SIG-M5 treated with dmso at 0.1 percent for 504 hours (cell line): Measurements from ENCODE around the gene APCDD1L.
"Not testable (repeated sequence)": the region's sequence is repeated elsewhere in the genome, so short reads cannot be mapped to it uniquely, and the experiment has no call there.

ENCODE experiments used
- DNase-seq: peaks from one replicate; lab custom pipeline; 2025; ENCODE audit not compliant: unreplicated experiment; lab: John Stamatoyannopoulos, UW

The APCDD1L gene

DNA sequence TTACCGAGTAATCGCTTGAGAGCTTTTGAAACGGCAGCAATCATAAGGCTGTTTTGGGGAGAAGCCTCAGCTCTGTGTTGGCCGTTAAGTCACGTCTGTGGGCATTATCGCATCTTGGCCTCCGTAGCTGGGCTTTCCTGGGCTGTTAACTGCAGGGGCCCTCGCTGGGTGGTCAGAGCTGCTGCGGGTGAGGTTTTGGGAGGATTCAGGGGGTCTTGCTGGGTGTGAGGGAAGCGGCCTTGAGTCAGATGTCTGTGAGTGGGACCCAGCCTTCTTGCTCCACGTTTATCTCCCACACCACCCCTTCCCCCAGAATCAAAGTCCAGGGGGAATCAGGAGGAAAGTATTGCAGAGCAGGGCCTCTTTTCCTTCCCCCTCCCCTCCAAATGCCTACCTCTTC, 3.2 kb upstream of the APCDD1L start:
- DNase-seq, result no peak

DNA sequence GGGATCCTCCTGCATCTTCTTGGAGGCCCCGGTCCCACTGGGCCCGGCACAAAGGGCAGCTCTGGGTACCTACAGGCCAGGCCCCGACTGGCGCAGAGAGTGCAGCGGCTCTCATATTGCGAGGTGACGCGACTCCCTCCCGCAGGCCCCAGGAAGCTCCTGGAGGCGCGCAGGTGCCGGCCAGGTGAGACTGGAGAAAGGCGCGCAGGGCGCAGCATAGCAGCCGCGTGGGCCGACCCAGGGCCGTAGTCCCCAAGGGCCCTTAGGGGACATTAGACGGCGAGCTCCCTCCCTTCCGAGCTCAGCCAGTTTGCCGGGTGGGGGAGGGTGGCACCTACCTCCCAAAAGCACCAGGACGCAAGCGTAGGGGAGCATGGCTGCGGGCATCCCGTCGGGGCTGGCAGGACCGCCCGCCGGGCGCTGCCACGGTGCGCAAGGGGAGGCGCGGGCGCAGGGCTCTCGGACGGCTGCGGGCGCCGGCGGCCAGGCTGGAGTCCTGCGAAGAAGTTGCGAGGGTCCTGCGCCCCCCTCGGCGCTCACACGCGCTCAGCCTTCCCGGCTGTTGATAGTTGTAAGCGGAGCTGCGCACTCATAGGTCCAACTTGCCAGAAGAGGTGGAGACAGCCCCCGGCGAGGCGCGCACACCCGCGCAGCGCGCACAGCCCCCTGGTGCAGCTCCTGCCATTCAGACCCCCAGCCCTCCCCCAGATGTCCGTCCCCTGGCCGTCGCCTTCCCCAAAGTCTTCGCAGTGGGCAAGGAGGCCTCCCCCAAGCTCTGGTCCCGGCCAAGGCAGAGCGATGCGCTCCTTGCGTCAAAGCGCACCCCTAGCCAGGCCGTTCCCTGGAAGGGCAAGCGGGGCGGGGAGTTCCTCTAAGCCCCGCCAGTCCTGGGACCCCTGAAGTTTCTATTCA, 622 bp downstream of the APCDD1L start:
- DNase-seq, result no peak

DNA sequence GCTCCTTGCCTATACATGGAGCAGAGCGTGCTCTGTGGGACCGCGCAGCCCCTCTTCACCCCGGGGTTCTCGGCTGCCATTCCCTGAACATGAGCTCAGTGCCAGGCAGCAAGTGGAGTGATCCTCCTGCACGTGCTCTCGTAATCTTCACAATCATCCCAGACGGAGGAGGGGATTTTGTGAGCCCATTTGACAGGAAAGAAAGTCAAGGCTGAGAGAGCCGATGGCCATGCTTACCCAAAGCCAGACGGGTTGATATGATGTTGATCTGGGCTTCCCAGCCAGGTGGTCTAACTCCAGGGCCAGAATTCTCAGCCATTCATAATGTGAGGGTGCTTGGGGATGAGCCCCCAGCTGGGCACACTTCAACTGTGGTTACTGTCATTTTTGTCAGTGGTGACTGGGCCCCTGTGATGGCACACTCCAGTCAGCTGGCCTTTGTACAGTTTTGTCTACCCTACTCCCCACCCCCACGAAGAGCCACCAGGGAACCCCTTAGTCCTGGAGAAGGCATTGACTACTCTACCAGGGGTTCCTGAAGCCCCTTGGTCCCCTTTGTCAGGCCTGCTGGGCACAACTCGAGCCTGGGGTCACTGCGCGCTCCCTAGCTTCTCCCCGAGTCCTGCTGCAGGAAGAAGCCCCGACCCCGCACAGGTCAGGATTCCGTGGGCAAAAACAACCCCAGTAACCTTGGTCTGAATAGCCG, 1.5 kb downstream of the APCDD1L start:
- DNase-seq, result no peak

DNA sequence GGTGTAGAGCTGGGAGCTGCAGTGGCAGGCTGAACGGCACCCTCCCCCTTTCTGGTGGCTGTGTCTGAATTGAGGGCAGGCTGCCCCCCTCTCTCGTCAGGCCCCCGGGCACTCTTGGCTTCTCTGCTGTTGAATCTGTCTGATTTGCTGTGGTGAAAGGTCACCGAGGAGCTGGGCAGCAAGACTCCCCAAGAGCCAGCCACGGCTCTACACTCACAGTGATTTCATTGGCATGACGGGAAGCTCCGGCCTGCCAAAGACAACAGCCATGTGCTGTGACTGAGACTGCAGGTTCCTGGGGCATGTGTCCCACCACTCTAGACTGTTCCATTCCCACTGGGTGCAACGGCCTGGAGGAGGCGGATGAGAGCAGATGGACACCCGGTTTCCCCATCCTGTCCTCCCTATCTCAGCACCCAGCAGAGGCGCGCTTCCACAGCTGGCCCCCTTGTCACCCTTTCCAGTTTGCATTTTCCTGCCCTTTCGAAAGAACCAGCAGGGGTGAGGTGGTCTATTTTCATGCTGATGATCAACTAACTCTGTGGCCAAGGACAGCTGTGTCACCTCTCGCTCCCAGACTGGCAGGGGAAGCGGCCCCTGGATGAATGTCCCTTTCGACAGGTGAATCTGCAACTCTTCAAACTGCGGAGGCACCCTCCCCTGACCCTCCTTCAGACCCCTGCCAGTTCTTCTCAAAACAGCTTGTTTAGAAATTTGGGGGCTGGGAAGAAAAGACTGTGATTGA, 2.2 kb downstream of the APCDD1L start:
- no peak for DNase-seq

DNA sequence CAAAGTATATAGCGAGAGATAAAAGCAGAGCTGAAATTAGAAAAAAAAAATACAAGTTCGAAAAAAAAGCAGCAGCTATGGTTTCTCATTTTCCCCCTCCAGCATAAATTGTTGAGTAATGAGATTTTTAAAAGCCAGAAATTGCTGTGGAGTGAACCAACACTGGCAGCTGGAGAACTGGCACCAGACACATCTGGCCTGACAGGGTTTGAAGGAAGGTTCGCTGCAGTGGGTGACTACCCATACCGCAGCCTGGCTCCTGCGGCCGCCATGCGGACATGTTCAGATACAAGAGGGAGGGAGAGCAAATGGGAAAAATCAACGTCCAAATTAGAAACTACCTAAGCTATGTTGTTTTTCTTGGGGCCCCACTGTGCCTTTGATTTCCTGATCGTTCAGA, 3.3 kb downstream of the APCDD1L start:
- no peak for DNase-seq

DNA sequence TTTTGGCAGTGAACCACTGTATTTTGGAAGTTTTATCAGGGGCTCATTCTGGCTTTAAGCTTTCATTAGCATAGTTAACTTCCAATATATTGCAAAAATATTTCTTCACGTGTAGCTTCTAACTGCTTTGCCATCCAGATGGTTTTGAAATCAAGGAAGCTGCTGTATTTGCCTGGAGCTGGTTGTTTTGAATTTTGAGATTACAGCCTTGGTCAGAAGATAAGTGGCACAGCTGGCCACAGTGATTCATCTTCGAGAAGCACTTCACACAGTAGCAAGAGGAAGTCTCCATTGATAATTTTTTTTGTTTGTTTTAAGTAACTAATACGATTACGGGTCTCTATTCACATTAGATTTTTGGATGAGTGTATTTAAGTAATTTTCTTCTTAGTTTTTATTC, 3.8 kb downstream of the APCDD1L start:
- no peak for DNase-seq

DNA sequence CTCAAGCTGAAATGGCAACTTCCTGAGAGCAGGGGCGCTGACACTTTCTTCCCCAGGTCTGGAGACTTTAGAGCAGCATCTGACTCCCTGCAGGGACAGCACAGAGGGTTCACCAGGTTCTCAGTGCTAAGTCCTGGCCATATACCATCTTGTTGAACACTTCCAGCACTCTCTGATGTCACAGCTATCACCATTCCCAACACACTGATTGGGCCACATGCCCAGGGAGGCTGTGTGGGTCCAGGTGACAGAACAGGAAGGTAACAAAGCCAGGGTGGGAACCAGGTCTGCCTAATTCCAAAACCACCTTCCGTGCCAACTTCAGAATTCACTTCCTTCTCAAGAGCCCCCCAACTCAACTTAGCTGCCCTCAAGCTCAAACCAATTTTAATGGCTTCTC, 4.3 kb downstream of the APCDD1L start:
- DNase-seq, result no peak

DNA sequence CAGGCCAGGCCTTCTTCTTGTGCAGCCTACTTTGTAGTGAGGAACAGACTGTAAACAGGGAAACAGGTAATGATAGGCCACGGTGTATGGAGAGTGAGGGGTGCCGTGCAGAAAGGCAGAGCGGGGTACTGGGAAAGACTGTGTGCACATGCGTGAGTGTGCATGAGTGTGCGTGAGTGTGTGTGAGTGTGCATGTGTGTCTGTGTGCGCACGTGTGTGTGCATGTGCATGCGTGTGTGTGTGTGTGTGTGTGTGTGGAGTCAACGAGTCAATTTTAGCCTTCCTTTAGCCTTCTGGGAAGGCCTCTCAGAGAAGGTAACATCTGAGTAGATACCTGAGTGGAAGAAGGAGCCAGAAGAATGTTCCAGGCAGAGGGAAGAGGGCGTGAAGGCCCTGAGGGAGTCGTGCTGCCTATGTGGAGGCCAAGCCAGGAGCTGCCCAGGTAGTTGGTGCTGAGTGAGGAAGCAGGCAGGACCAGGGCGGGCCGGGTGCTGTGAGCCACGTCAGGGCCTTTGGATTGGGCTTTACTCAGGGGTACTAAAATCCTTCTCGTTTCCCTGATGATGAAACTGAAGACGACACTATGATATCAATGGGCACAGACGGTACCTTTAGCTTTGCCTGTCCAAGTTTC, 6.3 kb downstream of the APCDD1L start:
- no peak for DNase-seq

DNA sequence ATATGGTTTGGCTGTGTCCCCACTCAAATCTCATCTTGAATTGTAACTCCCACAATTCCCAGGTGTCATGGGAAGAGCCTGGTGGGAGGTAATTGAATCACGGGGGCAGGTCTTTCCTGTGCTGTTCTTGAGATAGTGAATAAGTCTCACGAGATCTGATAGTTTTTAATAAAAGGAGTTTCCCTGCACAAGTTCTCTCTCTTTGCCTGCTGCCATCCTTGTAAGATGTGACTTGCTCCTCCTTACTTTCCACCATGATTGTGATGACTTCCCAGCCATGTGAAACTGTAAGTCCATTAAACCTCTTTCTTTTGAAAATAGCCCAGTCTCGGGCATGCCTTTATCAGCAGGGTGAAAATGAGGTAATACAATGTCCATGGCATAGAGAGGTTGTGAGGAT, 8.2 kb downstream of the APCDD1L start:
- DNase-seq, result not testable (repeated sequence)

DNA sequence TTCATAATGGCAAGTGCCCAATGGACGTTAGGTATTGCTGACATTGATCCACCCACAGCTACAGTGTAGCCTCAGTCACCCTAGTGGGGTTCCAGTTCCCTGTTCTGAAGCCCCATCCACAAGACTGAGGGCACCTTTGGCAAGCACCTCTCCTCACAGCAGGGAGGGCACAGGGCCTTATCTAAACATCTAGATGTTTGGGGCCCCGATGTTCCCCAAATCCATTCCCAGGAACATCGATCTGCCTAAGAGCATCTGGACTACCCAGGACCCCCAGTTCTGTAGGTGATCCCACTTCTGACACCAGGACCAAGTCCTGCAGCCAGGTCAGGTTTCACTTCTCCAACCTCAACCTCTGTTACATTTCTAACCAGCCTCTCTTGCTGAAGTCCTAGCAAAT, 10.6 kb downstream of the APCDD1L start:
- DNase-seq, result no peak

DNA sequence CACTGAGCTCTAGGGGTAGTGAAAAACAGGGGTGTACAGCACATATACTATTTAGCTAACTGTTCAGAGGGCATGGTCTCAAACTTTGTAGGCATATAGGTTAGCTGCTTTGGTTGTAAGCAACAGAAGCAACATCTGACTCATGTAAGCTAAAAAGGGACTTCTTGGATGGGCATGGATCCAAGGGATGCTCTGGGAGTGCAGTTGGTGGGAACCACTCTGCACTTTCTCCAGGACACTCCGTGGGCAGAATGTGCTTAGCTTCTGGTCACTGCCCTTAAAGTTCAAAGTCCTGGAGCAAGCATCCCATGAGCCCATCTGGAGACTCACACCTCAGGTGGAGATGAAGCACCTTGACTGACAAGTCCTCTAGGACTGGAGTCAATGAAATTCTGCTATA, 11.5 kb downstream of the APCDD1L start:
- no peak for DNase-seq

DNA sequence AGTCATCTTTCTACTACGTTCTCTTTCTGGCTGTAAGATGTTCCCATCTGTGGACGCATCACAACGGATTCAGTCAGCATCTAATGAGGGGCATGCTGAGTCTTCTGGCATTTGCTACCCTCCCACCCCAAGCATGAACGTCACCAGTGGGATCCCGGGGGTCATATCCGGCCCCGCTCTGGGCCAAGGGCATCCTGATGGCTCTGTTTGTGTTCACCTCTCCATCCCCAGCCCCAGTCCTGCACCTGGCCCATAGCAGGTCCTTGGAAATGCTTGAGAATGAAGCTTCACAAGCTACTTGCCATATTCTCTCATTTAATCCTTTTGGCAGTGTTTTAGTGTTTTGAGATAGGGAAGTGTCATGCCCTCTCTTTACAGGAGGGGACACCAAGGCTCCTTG, 14.9 kb downstream of the APCDD1L start:
- DNase-seq, result no peak

DNA sequence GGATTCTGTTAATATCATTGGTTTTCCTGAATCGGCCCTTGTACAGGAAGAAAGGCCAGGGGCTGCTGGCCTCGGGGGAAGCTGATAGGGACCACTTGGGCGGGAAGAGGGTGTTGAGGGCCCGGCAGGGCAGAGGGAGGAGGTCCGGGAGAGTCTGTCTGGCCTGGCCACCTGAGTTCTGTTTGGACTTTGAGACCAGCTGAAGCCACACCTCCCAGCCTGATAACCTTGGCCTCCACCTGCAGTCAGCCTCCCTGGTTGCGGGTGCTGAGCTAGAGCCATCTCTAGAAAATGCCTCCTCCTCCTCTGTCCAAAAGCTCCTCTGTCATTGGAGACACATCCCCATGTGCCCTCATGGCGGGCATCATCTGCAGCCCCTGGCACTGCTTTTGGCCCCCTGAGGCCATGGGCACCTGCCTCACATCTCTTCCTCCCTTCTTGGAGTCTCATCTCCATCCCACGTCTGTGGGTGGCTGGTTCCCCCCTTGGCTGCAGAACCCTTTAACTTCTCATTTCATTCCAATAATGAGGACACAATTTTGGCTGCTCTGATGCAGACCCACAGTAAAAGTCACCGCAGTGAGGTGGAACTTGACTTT, 16.6 kb downstream of the APCDD1L start:
- DNase-seq, result no peak

DNA sequence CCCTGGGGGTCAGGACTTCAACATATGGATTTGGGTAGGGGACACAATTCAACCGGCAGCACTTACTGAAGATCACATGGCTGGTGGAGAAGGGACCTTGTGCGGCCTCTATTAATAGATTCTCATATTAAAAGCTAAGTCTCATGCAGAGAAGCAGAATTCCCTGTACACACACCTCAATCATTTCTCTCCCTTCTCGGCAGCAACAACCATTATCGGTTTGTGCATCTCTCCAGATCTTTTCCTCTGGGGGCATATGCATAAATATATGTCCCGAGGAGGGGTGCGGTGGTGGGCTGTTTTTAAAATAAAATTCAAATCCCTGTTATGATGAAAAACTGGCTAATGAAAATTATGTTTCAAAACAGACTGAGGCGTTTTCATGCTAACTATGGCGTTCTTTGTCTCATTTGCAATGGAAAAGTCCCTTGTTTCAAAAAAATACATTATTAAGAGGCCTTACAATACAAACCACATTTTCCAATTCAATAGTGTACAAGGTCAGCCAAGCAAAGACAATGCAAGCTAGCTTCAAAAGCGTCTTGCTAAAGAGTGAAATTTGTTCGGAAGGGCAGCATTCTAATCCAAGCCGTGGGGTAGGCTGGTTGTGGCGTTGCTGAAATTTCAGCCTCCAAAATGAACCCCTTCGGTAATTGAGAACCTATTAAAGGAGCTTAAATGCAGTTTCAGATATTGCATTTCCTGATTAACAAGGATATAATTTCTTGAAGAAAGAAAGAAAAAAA, 17.3 kb downstream of the APCDD1L start:
- DNase-seq, result no peak

DNA sequence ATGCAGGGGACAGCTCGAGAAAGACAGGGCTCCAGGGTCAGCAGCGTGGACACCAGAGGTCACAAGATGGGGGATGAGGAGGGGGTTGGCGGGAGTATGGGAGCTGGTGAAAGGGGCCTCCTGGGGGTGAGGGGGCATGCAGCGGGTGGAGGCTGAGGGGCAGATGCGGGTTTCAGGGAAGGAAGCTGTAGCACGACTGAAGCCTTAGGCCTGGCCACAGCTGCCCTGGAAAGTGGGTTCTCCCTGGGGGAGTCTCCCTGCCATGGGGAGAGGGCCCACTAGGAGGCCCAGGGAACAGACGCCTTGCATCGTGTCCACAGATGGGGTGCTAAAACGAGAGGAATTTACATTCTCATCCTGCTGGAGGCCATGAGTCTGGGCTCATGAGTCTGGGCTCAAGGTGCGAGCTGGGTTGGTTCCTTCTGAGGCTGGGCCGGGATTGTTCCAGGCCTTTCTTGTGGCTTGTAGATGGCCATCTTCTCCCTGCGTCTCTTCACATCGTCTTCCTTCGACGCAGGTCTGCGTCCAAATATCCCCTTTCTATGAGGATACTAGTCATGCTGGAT, 18.0 kb downstream of the APCDD1L start:
- DNase-seq, result no peak

DNA sequence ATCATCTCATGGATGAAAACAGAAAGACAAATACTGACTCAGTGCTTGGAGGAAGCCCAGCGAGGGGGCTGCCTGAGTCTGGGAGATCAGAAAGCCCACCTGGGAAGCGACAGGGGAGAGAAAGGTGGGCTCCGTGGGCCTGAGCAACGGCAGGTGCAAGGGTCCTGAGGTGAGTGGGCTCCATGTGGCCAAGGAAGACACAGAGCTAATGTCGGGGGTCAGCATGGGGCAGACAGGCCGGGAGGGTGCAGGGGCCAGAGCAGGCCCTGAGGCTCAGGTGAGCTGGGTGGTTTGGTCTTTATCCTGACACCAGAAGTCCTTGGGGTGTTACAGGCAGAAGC, 18.8 kb downstream of the APCDD1L start:
- DNase-seq, result no peak

DNA sequence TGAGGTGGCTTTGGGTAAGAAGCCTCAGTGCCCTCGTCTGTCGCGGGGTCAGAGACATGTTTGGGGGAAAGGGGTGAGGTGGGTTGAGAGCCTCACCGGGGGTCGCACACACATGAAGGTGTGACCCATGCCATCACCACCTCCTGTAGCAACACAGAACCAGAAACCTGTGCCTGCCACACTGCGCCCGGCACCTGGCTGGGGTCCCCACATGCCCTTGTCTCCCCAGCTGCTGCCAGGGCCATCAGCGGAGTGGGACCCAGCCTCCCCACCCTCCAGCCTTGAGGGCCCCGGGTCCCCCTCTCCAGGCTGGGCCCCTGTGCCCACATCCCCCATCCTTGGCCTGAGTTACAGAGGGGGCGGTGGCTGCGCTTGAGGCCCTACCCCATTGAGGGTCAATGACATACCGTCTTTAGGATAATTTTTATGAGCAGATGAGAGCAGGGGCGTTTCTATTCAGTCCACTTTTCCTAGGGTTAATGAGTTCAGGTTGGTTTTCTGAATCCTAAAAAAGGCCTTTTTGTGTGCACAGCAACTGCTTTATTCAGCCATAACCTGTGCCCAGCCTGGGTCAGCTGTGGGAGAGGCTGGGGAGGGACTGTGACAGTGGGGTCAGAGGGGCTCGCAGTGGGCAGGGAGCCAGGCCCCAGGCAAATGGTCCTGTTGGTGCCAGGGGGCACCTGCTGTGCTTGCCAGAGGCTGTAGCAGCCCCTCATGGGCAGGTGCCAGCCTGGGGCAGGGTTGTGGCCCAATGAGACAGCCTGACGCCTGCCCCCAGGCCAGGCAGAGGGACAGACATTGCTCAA, 19.4 kb downstream of the APCDD1L start:
- no peak for DNase-seq

DNA sequence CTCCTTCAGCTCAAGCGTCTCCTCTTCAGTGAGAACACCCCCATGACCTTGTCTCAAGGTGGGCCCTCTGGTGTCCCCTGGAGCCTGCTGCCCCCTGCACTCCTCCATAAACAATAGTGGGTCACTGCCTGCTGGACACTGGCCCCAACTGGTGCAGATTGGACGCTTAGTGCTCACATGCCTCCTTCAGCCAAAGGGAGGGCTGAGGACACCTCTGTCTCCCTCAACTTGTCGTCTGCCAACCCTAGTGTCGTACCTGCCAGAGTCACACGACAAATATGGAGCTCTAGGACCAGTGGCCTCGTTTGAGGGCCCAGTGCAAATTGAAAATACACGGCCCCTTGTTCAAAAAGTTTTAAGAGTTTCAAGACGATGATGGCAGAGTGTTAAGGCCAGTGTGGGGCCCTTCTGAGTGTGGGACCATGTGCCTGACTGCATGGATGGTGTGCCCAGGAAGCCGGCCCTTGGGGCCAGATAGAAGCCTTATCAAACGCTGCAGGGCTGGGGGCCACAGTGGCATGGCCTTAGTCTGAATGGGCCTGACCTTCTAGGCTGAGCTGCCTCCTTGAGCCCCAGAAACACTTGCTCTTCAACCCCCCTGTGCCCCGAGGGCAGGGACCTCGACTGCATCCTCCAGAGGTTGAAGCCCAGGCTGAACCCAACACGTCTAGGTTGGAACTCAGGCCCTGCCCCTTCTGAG, 20.1 kb downstream of the APCDD1L start:
- DNase-seq, result no peak
